ENCODE results near the gene AP4S1. TPM values are rescaled to one million over a fixed set of nuclear protein-coding genes. Genes with fewer than 3 reads are reported as not detected.

Gene AP4S1
- total RNA-seq, 1 experiment from 2014 or later = 8.3 TPM

GRCh38 chr14:31029016-31029970, 3.8 kb downstream of the AP4S1 start:
- CTCF ChIA-PET = interaction anchor here (0.9 to 1.1 kb wide), 2 partner anchors 35 to 50 kb away, joined by 3 read pairs; no protein-coding TSS in a partner anchor
- no TSS peak for BruUV-seq (replicated peaks)
- peak overlapping the region; percentile 9 for H3K27ac Mint-ChIP-seq (ENCODE audit: unreplicated experiment)
- H3K4me3 Mint-ChIP-seq (ENCODE audit: low read depth, unreplicated experiment) = no peak overlapping the region
- TF ChIP-seq, protein P1, sequence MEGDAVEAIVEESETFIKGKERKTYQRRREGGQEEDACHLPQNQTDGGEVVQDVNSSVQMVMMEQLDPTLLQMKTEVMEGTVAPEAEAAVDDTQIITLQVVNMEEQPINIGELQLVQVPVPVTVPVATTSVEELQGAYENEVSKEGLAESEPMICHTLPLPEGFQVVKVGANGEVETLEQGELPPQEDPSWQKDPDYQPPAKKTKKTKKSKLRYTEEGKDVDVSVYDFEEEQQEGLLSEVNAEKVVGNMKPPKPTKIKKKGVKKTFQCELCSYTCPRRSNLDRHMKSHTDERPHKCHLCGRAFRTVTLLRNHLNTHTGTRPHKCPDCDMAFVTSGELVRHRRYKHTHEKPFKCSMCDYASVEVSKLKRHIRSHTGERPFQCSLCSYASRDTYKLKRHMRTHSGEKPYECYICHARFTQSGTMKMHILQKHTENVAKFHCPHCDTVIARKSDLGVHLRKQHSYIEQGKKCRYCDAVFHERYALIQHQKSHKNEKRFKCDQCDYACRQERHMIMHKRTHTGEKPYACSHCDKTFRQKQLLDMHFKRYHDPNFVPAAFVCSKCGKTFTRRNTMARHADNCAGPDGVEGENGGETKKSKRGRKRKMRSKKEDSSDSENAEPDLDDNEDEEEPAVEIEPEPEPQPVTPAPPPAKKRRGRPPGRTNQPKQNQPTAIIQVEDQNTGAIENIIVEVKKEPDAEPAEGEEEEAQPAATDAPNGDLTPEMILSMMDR (IDR thresholded peaks at IDR 0.05; ENCODE audit: unreplicated experiment) = no peak
- DNase-seq = no peak
- peaks cover 42% of the 10 kb centered on the region for H3K36me3 Mint-ChIP-seq (ENCODE audit: insufficient read depth, unreplicated experiment)
- no peaks in the 10 kb centered on the region for H3K27me3 Mint-ChIP-seq (ENCODE audit: unreplicated experiment)
- intact Hi-C loops (cut with micrococcal nuclease; ENCODE audit: unreplicated experiment) = loop anchor here (5.0 kb wide), 1 partner anchor 47 kb away; no protein-coding TSS in a partner anchor
- peaks cover 46% of the 10 kb centered on the region for H3K4me1 Mint-ChIP-seq (ENCODE audit: low read depth, unreplicated experiment)
- H3K9me3 Mint-ChIP-seq (ENCODE audit: low read depth, unreplicated experiment) = no peaks in the 10 kb centered on the region

GRCh38 chr14:31030469-31030868, 5.0 kb downstream of the AP4S1 start:
- CTCF ChIA-PET = interaction anchor here (0.9 kb wide), 1 partner anchor 34 kb away, joined by 3 read pairs; no protein-coding TSS in a partner anchor
- DNase-seq = no peak
- H3K36me3 Mint-ChIP-seq (ENCODE audit: insufficient read depth, unreplicated experiment) = peaks cover 32% of the 10 kb centered on the region
- BruUV-seq (replicated peaks) = no TSS peak
- H3K27me3 Mint-ChIP-seq (ENCODE audit: unreplicated experiment) = no peaks in the 10 kb centered on the region
- no peak overlapping the region for H3K4me3 Mint-ChIP-seq (ENCODE audit: low read depth, unreplicated experiment)
- H3K4me1 Mint-ChIP-seq (ENCODE audit: low read depth, unreplicated experiment) = peaks cover 46% of the 10 kb centered on the region
- intact Hi-C loops (cut with micrococcal nuclease; ENCODE audit: unreplicated experiment) = no loop called here
- H3K27ac Mint-ChIP-seq (ENCODE audit: unreplicated experiment) = no peak overlapping the region
- H3K9me3 Mint-ChIP-seq (ENCODE audit: low read depth, unreplicated experiment) = no peaks in the 10 kb centered on the region
- TF ChIP-seq, protein P1 (IDR thresholded peaks at IDR 0.05; ENCODE audit: unreplicated experiment) = no peak

- no peak for DNase-seq
- no peak overlapping the region for H3K27ac Mint-ChIP-seq (ENCODE audit: unreplicated experiment)
- peaks cover 28% of the 10 kb centered on the region for H3K4me1 Mint-ChIP-seq (ENCODE audit: low read depth, unreplicated experiment)
- H3K4me3 Mint-ChIP-seq (ENCODE audit: low read depth, unreplicated experiment) = no peak overlapping the region
- CTCF ChIA-PET = no interaction called here
- H3K36me3 Mint-ChIP-seq (ENCODE audit: insufficient read depth, unreplicated experiment) = peaks cover 12% of the 10 kb centered on the region
- no TSS peak for BruUV-seq (replicated peaks)
- TF ChIP-seq, protein P1 (IDR thresholded peaks at IDR 0.05; ENCODE audit: unreplicated experiment) = no peak
- no peaks in the 10 kb centered on the region for H3K9me3 Mint-ChIP-seq (ENCODE audit: low read depth, unreplicated experiment)
- intact Hi-C loops (cut with micrococcal nuclease; ENCODE audit: unreplicated experiment) = no loop called here
- H3K27me3 Mint-ChIP-seq (ENCODE audit: unreplicated experiment) = no peaks in the 10 kb centered on the region
Measured at GRCh38 chr14:31036552-31036951, 11.1 kb downstream of the AP4S1 start.

DNA sequence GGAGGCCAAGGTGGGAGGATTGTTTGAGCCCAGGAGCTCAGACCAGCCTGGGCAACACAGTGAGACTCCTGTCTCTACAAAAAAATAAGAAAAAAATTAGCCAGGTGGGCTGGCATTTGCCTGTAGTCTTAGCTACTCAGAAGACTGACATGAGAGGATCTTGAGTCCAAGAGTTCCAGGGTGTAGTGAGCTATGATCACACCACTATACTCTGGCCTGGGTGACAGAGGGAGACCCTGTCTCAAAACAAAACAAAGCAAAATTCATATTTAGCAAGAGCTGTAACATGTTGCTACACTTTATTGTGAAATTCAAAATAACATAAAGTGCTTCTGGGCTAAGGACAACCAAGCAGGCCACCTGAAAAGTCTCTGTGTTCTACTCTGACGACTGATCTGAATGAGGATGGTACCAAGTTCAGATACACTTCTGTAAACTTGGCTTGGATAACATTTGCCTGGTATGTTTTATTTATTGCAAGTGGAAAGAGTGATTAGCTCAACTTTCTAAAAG, 12.3 kb downstream of the AP4S1 start:
- H3K27ac Mint-ChIP-seq (ENCODE audit: unreplicated experiment) = no peak overlapping the region
- DNase-seq = no peak
- H3K36me3 Mint-ChIP-seq (ENCODE audit: insufficient read depth, unreplicated experiment) = peaks cover 12% of the 10 kb centered on the region
- no peak overlapping the region for H3K4me3 Mint-ChIP-seq (ENCODE audit: low read depth, unreplicated experiment)
- no peaks in the 10 kb centered on the region for H3K27me3 Mint-ChIP-seq (ENCODE audit: unreplicated experiment)
- peaks cover 27% of the 10 kb centered on the region for H3K4me1 Mint-ChIP-seq (ENCODE audit: low read depth, unreplicated experiment)
- BruUV-seq (replicated peaks) = no TSS peak
- CTCF ChIA-PET = interaction anchor here (1.5 kb wide), 1 partner anchor 22 kb away, joined by 6 read pairs; no protein-coding TSS in a partner anchor
- TF ChIP-seq, protein P1 (IDR thresholded peaks at IDR 0.05; ENCODE audit: unreplicated experiment) = no peak
- H3K9me3 Mint-ChIP-seq (ENCODE audit: low read depth, unreplicated experiment) = no peaks in the 10 kb centered on the region
- intact Hi-C loops (cut with micrococcal nuclease; ENCODE audit: unreplicated experiment) = no loop called here
